Cardiac fibroblast (primary cell): ENCODE measurements around the gene NR1H2.

Experiments used
- DNase-seq, 2 donors: peaks; one replicate each; pipeline versions ENCODE4 v3.0.0 to v3.0.0-alpha.2; 2010; ENCODE audit warnings: low read depth in 2 of 2
- H3K4me3 ChIP-seq, 2 donors: replicated peaks in 1 of 2; 1 replicate in 1 of 2; 2 replicates in 1 of 2; pipeline ENCODE4 v1.5.1; 2011; ENCODE audit warnings: low read depth in 2 of 2, low read length in 2 of 2, mild to moderate bottlenecking in 2 of 2, moderate library complexity in 1 of 2
- CTCF ChIP-seq: IDR thresholded peaks from one replicate; pipeline ENCODE4 v1.5.1; 2011; ENCODE audit warnings: low read depth, mild to moderate bottlenecking, low read length, inconsistent platforms

The NR1H2 gene

GRCh38 chr19:50406829-50407228, 30.6 kb downstream of the NR1H2 start:
- H3K4me3 ChIP-seq = no peak overlapping the region
- DNase-seq = no peak
- no peak for TF ChIP-seq CTCF

GRCh38 chr19:50409347-50409746, 33.1 kb downstream of the NR1H2 start:
- no peak for DNase-seq
- no peak overlapping the region for H3K4me3 ChIP-seq
- TF ChIP-seq CTCF = no peak

GRCh38 chr19:50410109-50410508, 33.9 kb downstream of the NR1H2 start:
- no peak for TF ChIP-seq CTCF
- no peak overlapping the region for H3K4me3 ChIP-seq
- DNase-seq = no peak

DNA sequence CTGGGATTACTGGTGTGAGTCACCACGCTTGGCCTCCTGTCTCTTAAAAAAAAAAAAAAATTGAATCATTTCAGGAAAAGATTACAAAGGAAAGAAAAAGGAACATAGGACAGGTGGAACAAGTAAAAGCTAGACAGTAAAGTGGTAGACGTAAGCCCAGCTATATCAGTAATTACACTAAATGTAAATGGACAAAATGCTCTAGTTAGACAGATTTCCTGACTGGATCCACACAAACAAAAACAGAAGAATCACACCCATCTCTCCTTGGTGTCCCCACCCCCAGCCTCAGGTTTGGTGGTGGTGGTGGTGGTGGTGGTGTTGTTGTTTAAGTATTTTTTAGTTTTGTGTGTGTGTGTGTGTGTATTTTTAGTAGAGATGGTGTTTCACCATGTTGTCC, 36.2 kb downstream of the NR1H2 start:
- DNase-seq = no peak
- H3K4me3 ChIP-seq = no peak overlapping the region
- no peak for TF ChIP-seq CTCF

GRCh38 chr19:50413096-50413495, 36.8 kb downstream of the NR1H2 start:
- no peak for TF ChIP-seq CTCF
- H3K4me3 ChIP-seq = no peak overlapping the region
- DNase-seq = no peak

DNA sequence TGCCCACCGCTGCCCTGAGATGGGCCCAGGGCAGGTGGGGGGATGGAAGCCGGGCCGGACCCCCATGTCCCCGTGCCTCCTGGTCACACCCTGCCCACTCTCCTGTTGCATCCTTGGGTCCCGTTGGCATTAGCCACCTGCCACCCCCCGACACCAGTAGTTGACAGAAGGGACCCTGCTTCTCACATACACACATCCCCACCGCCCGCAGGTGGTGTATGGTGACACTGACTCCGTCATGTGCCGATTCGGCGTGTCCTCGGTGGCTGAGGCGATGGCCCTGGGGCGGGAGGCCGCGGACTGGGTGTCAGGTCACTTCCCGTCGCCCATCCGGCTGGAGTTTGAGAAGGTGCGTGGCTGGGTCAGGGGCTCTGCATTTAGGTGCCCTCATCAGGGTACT, 37.3 kb downstream of the NR1H2 start:
- no peak for TF ChIP-seq CTCF
- H3K4me3 ChIP-seq = no peak overlapping the region
- DNase-seq = no peak

- H3K4me3 ChIP-seq = no peak overlapping the region
- peak; percentile 95 for TF ChIP-seq CTCF
- DNase-seq = peak; percentile 69 to 76
Measured at GRCh38 chr19:50414864-50415660, 38.8 kb downstream of the NR1H2 start.
